Spleen (tissue), 11 donors: ENCODE measurements around the gene RNF212. TPM values are rescaled to one million over a fixed set of nuclear protein-coding genes. Genes with fewer than 3 reads are reported as not detected.

Source experiments
- DNase-seq: peaks from one replicate; pipeline ENCODE4 v3.0.0-alpha.2; 2020
- H3K27ac ChIP-seq, 8 donors: fragments of 200-600 bp; sonication (generic) in 7 of 8; 1 replicate in 4 of 8; 2 replicates in 4 of 8; pipeline versions ENCODE4 v1.5.0 to v1.8.0; 2016 to 2021; ENCODE audit warnings: inconsistent platforms in 4 of 8, mild to moderate bottlenecking in 4 of 8, moderate library complexity in 1 of 8
- H3K27me3 ChIP-seq, 7 donors: fragments of 200-600 bp; sonication (generic) in 6 of 7; replicated peaks in 1 of 7; 1 replicate in 4 of 7; 2 replicates in 3 of 7; pipeline versions ENCODE4 v1.5.0 to v1.8.0; 2016 to 2021; ENCODE audit warnings: inconsistent platforms in 3 of 7, mild to moderate bottlenecking in 1 of 7
- H3K36me3 ChIP-seq, 6 donors: fragments of 200-600 bp; sonication (generic) in 5 of 6; 1 replicate in 4 of 6; 2 replicates in 2 of 6; pipeline versions ENCODE4 v1.5.0 to v1.8.0; 2016 to 2021; ENCODE audit warnings: inconsistent platforms in 2 of 6
- H3K4me1 ChIP-seq, 6 donors: fragments of 200-600 bp; sonication (generic) in 5 of 6; 1 replicate in 3 of 6; 2 replicates in 3 of 6; pipeline versions ENCODE4 v1.5.0 to v1.8.0; 2016 to 2021; ENCODE audit warnings: inconsistent platforms in 3 of 6
- H3K4me3 ChIP-seq, 8 donors: fragments of 200-600 bp; sonication (generic) in 7 of 8; 1 replicate in 4 of 8; 2 replicates in 4 of 8; pipeline versions ENCODE4 v1.5.0 to v1.8.0; 2016 to 2021; ENCODE audit warnings: inconsistent platforms in 4 of 8, mild to moderate bottlenecking in 4 of 8, moderate library complexity in 2 of 8
- H3K9me3 ChIP-seq, 8 donors: fragments of 200-600 bp; sonication (generic) in 7 of 8; 1 replicate in 4 of 8; 2 replicates in 4 of 8; pipeline versions ENCODE4 v1.5.0 to v1.8.0; 2016 to 2021; ENCODE audit warnings: inconsistent platforms in 4 of 8
- POLR2A ChIP-seq, 3 donors: fragments of 450-650 bp; IDR thresholded peaks; one replicate each; pipeline ENCODE4 v1.5.1; 2017; ENCODE audit warnings: antibody characterized with exemption in 3 of 3, mild to moderate bottlenecking in 1 of 3
- POLR2AphosphoS5 ChIP-seq, 3 donors: sonication (generic); formaldehyde crosslinking; IDR thresholded peaks; one replicate each; pipeline ENCODE4 v1.5.1; 2017; ENCODE audit warnings: antibody characterized with exemption in 3 of 3
- WGBS, 5 donors: extraction: QIAGEN DNeasy Blood & Tissue Kit in 3 of 5; methylation state at CpG; one replicate each; pipeline versions ENCODE4 v1.1.5 to v1.1.7; 2013 to 2018; 5-methylcytosine and 5-hydroxymethylcytosine counted together
- intact Hi-C: fragments of 100-400 bp; cut with DNase I; formaldehyde crosslinking; loops from one replicate; pipeline ENCODE4 v1.15.0; 2023; ENCODE audit warnings: low total_unique reads
- polyA plus RNA-seq, 3 donors: library from polyadenylated mRNA; stranded (reverse); fragments of 200-250 nt; gene quantifications; one replicate each; pipeline ENCODE4 v1.2.1, GENCODE V29; 2013
- total RNA-seq, 7 donors: library from RNA; depleted of rRNA in 3 of 7; stranded (reverse); fragments of >200 nt in 3 of 7; fragmentation: NEBNext Ultra II Directional in 4 of 7; extraction: Animal tissue kit (Norgen Biotek cat#: 25700) in 4 of 7; gene quantifications; one replicate each; pipeline versions ENCODE4 v1.1.0 to v1.2.1, GENCODE V29; 2016 to 2021
- TF ChIP-seq, protein P1 (sequence below), 11 experiments: fragments of 200-600 bp in 7 of 11; fragments of 450-650 bp in 4 of 11; sonication (generic) in 4 of 11; IDR thresholded peaks in 8 of 11; conservative IDR thresholded peaks in 3 of 11; 1 replicate in 7 of 11; 2 replicates in 4 of 11; pipeline versions ENCODE4 v1.4.0 to v1.8.0; 2016 to 2021; ENCODE audit warnings: antibody characterized with exemption in 11 of 11, inconsistent platforms in 4 of 11, mild to moderate bottlenecking in 1 of 11
- donor health status: healthy with polysubstance abuse.
- donor health status: DM: no; HTN: no; CAD: no; lungs with moderate emphysema.
- donor health status: DM: no; HTN: no; CAD: no.
- donor health status: Bipolar disorder and iron deficiency.
- donor health status: healthy.
- donor health status: DM: no; HTN: no; CAD: no.
- donor health status: DM: yes; HTN: yes; CAD: no.

Gene RNF212
- total and polyA plus RNA-seq, 10 donors, result 0.46 to 5.6 (median 2.2) TPM

DNA sequence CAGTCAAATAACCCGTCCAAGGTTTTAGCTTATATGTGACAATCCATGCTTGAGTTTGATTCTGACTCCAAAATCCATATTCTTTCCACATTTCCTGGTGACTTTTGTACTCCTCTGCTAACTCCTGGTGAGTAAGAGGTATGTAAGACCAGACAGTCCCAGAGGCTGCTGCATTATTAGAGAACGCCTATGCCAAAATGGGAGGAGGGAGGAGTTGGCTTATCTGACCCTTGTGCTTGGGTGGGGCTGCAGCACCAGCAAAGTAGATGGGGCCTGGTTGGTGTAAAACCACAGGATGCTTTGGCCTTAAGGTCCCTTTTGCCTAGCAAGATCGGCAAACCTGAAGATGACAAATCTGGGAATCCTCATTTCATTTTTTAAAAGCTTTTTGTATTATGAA is 9.1 kb upstream of the RNF212 start:
- H3K36me3 ChIP-seq, result no peaks in the 10 kb centered on the region
- H3K27me3 ChIP-seq, result peaks cover 0 to 8% (median 0%) of the 10 kb centered on the region in 7 donors
- no peak for DNase-seq
- intact Hi-C loops, result no loop called here
- WGBS, 5 donors, result 79 to 92% (median 87%) methylated on average over 3 of the region's 3 CpGs
- TF ChIP-seq POLR2A (IDR thresholded peaks at IDR 0.05), result no peak
- TF ChIP-seq, protein P1, sequence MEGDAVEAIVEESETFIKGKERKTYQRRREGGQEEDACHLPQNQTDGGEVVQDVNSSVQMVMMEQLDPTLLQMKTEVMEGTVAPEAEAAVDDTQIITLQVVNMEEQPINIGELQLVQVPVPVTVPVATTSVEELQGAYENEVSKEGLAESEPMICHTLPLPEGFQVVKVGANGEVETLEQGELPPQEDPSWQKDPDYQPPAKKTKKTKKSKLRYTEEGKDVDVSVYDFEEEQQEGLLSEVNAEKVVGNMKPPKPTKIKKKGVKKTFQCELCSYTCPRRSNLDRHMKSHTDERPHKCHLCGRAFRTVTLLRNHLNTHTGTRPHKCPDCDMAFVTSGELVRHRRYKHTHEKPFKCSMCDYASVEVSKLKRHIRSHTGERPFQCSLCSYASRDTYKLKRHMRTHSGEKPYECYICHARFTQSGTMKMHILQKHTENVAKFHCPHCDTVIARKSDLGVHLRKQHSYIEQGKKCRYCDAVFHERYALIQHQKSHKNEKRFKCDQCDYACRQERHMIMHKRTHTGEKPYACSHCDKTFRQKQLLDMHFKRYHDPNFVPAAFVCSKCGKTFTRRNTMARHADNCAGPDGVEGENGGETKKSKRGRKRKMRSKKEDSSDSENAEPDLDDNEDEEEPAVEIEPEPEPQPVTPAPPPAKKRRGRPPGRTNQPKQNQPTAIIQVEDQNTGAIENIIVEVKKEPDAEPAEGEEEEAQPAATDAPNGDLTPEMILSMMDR (IDR thresholded peaks at IDR 0.05 in 8 of 11, conservative IDR thresholded peaks at IDR 0.05 in 3 of 11), result no peak
- no peak for TF ChIP-seq POLR2AphosphoS5 (IDR thresholded peaks at IDR 0.05)
- no peaks in the 10 kb centered on the region for H3K9me3 ChIP-seq
- no peak overlapping the region for H3K4me3 ChIP-seq
- no peaks in the 10 kb centered on the region for H3K4me1 ChIP-seq
- no peak overlapping the region for H3K27ac ChIP-seq

DNA sequence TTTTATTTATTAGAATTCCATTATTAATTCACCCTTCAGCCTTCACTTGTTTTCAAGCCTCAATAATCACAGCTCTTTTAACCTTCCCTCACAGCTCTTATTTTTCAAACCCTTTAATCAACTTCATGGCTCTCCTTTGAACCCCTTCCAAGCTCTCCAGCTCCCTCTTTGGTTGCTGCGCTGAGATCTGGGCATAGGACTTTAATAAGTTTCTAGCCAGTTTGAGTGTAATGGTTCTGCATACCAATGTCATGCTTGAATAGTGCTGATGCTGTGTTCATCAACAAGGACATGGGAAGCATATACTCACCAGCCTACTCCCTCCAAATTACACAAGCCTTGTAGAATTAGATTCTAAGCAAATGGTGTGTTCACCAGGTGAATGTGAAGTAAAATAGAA is 3.5 kb upstream of the RNF212 start:
- TF ChIP-seq POLR2A (IDR thresholded peaks at IDR 0.05), result no peak
- TF ChIP-seq, protein P1 (IDR thresholded peaks at IDR 0.05 in 8 of 11, conservative IDR thresholded peaks at IDR 0.05 in 3 of 11), result no peak
- TF ChIP-seq POLR2AphosphoS5 (IDR thresholded peaks at IDR 0.05), result no peak
- Histone ChIP-seq H3K4me1 (peaks cover 0 to 5% (median 0%) of the 10 kb centered on the region in 6 donors), H3K9me3 (no peaks in the 10 kb centered on the region), H3K4me3 (no peak overlapping the region), H3K36me3 (no peaks in the 10 kb centered on the region), H3K27me3 (peaks cover 0 to 34% (median 9%) of the 10 kb centered on the region in 7 donors), H3K27ac (no peak overlapping the region)
- no peak for DNase-seq
- intact Hi-C loops, result no loop called here
- WGBS, 5 donors, result 64 to 67% (median 67%) methylated on average over 1 of the region's 1 CpG

DNA sequence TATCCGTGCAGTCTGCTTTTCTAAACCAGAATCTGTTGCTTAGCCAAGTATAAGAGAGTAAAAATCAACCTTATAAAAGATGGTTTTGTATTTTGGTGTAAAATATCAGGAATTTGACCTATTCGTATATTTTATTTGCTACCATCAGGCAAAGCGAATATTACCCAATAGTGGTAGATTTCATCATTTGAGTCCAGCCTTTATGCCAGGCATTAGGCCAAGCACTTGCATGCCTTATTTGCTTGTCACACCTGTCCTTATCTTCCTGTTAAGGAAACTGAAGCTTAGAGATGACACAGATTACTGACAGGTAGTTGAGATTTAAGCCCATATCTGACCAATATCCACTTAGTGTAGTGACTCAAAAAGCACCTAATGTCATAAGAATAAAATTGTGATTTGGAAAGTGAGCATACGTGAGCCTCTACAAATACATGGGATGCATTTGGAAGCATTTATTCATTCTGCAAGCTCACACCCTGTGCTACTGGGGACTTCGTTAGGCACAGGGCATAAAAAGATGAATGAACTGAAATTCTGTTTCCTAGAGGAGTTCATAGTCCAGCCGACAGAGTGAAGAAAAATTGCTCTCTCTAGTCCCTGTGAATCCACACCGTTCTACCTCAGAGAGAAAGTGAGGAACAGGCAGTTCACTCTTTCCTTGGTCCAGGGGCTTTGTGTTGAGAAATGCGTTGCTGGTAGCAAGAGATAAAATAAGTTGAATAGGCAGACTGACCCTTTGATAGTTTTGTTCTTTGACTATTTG is 2.3 kb upstream of the RNF212 start:
- no peaks in the 10 kb centered on the region for H3K36me3 ChIP-seq
- intact Hi-C loops, result no loop called here
- DNase-seq, result no peak
- no peak overlapping the region for H3K4me3 ChIP-seq
- peaks cover 0 to 5% (median 0%) of the 10 kb centered on the region in 6 donors for H3K4me1 ChIP-seq
- H3K27me3 ChIP-seq, result peaks cover 0 to 45% (median 11%) of the 10 kb centered on the region in 7 donors
- no peak for TF ChIP-seq POLR2A (IDR thresholded peaks at IDR 0.05)
- TF ChIP-seq, protein P1 (IDR thresholded peaks at IDR 0.05 in 8 of 11, conservative IDR thresholded peaks at IDR 0.05 in 3 of 11), result no peak
- no peak for TF ChIP-seq POLR2AphosphoS5 (IDR thresholded peaks at IDR 0.05)
- H3K9me3 ChIP-seq, result no peaks in the 10 kb centered on the region
- 78 to 85% (median 80%) methylated on average over 8 of the region's 8 CpGs for WGBS, 5 donors
- H3K27ac ChIP-seq, result no peak overlapping the region

DNA sequence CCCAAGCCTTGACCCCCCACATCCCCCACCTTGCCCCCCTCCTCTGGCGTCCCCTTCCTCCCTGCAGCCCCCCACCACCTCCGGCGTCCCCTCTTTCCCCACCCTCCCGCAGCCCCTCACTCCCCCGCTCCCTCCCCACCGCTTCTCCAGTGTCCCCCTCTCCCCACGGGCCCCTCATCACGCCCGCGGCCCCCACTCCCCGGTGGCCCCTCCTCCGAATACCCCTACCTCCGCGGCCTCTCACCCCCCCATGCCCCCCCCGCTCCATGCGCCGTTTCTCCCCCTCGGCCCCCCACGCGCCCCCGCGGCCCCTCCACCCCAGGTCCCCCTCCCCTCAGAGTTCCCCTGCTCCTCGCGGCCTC is 562 bp downstream of the RNF212 start:
- Histone ChIP-seq H3K27me3 (peaks cover 0 to 64% (median 11%) of the 10 kb centered on the region in 7 donors), H3K36me3 (no peaks in the 10 kb centered on the region), H3K4me1 (peaks cover 0 to 5% (median 0%) of the 10 kb centered on the region in 6 donors), H3K4me3 (no peak overlapping the region), H3K9me3 (no peaks in the 10 kb centered on the region), H3K27ac (no peak overlapping the region)
- TF ChIP-seq POLR2A (IDR thresholded peaks at IDR 0.05) (no peak), POLR2AphosphoS5 (IDR thresholded peaks at IDR 0.05) (no peak)
- 63 to 88% (median 80%) methylated on average over 7 to 24 of the region's 24 CpGs for WGBS, 5 donors
- DNase-seq, result no peak
- intact Hi-C loops, result no loop called here
